Erythroblast (primary cell): ENCODE measurements around the gene PNLDC1.

ENCODE experiments used
- GATA1 ChIP-seq: IDR thresholded peaks from 2 replicates; pipeline ENCODE4 v1.6.1; 2011; ENCODE audit warnings: low read depth, mild to moderate bottlenecking, control low read depth, low read length, moderate library complexity
- POLR2A ChIP-seq: IDR thresholded peaks from 2 replicates; pipeline ENCODE4 v1.6.1; 2011; ENCODE audit warnings: mild to moderate bottlenecking, low read length

- no peak for TF ChIP-seq POLR2A
- no peak for TF ChIP-seq GATA1
These were observed 66.5 kb downstream of the PNLDC1 start for GRCh38 chr6:159866286-159867247.
